SK-N-SH treated with all-trans-retinoic acid at 6 μM for 48 hours (cell line): ENCODE measurements around the gene SOD3.

Experiments used
- ATAC-seq: fragments of 200-7000 bp; cut with Tn5 transposase; 3 replicates; pipeline ENCODE4 v1.9.1; 2020; ENCODE audit warnings: mild to moderate bottlenecking, moderate library complexity
- ARNTL ChIP-seq: fragments of 450-650 bp; formaldehyde crosslinking; IDR thresholded peaks from 2 replicates; pipeline ENCODE4 v1.5.0; 2020; ENCODE audit warnings: low read depth, mild to moderate bottlenecking, moderate library complexity, borderline replicate concordance
- BACH2 ChIP-seq: fragments of 250-450 bp; sonication (Bioruptor Pico); IDR thresholded peaks from 2 replicates; pipeline ENCODE4 v1.9.0; 2021; ENCODE audit warnings: mild to moderate bottlenecking, borderline replicate concordance
- CSDC2 ChIP-seq: fragments of 250-450 bp; sonication (Bioruptor Pico); IDR thresholded peaks from 2 replicates; pipeline ENCODE4 v1.5.0; 2020; ENCODE audit warnings: mild to moderate bottlenecking, moderate library complexity
- ESRRG ChIP-seq: fragments of 250-450 bp; sonication (Bioruptor Pico); IDR thresholded peaks from 2 replicates; pipeline ENCODE4 v1.6.1; 2021; ENCODE audit warnings: mild to moderate bottlenecking
- GLIS3 ChIP-seq: fragments of 250-450 bp; sonication (Bioruptor Pico); IDR thresholded peaks from 2 replicates; pipeline ENCODE4 v1.5.0; 2020; ENCODE audit warnings: mild to moderate bottlenecking, moderate library complexity
- ISL1 ChIP-seq: fragments of 250-450 bp; sonication (Bioruptor Pico); IDR thresholded peaks from 2 replicates; pipeline ENCODE4 v2.1.2; 2022; ENCODE audit warnings: mild to moderate bottlenecking, moderate library complexity
- OSR1 ChIP-seq: fragments of 250-450 bp; sonication (Bioruptor Pico); IDR thresholded peaks from 2 replicates; pipeline ENCODE4 v1.8.0; 2022; ENCODE audit warnings: moderate library complexity, mild to moderate bottlenecking, inconsistent platforms
- PPARA ChIP-seq: fragments of 250-450 bp; sonication (Bioruptor Pico); IDR thresholded peaks from 2 replicates; pipeline ENCODE4 v1.5.0; 2020; ENCODE audit warnings: mild to moderate bottlenecking, borderline replicate concordance
- RARB ChIP-seq: fragments of 250-450 bp; sonication (Bioruptor Pico); IDR thresholded peaks from 2 replicates; pipeline ENCODE4 v1.8.0; 2021; ENCODE audit warnings: mild to moderate bottlenecking, moderate library complexity
- SNAI2 ChIP-seq: fragments of 250-450 bp; sonication (Bioruptor Pico); IDR thresholded peaks from 2 replicates; pipeline ENCODE4 v1.5.0; 2020; ENCODE audit warnings: mild to moderate bottlenecking, moderate library complexity
- TCF4 ChIP-seq: fragments of 250-450 bp; sonication (Bioruptor Pico); IDR thresholded peaks from 2 replicates; pipeline ENCODE4 v1.8.0; 2021; ENCODE audit warnings: mild to moderate bottlenecking, moderate library complexity, borderline replicate concordance
- TOX ChIP-seq: fragments of 250-450 bp; sonication (Bioruptor Pico); IDR thresholded peaks from 2 replicates; pipeline ENCODE4 v1.8.0; 2021; ENCODE audit warnings: mild to moderate bottlenecking, moderate library complexity, borderline replicate concordance
- ZC3H10 ChIP-seq: fragments of 250-450 bp; sonication (Bioruptor Pico); IDR thresholded peaks from 2 replicates; pipeline ENCODE4 v1.5.1; 2021; ENCODE audit warnings: mild to moderate bottlenecking, moderate library complexity
- ZFP3 ChIP-seq: fragments of 250-450 bp; sonication (Bioruptor Pico); IDR thresholded peaks from 2 replicates; pipeline ENCODE4 v1.5.0; 2020; ENCODE audit warnings: mild to moderate bottlenecking, moderate library complexity
- ZFP30 ChIP-seq: fragments of 450-650 bp; formaldehyde crosslinking; IDR thresholded peaks from 2 replicates; pipeline ENCODE4 v1.5.0; 2022; ENCODE audit warnings: mild to moderate bottlenecking, moderate library complexity
- ZNF565 ChIP-seq: fragments of 450-650 bp; formaldehyde crosslinking; conservative IDR thresholded peaks from 2 replicates; pipeline ENCODE4 v1.5.0; 2020; ENCODE audit warnings: low read depth, mild to moderate bottlenecking, moderate library complexity
- ZNF70 ChIP-seq: fragments of 450-650 bp; formaldehyde crosslinking; IDR thresholded peaks from 2 replicates; pipeline ENCODE4 v1.5.0; 2020; ENCODE audit warnings: mild to moderate bottlenecking, moderate library complexity
- ZNF8 ChIP-seq: fragments of 450-650 bp; formaldehyde crosslinking; IDR thresholded peaks from 2 replicates; pipeline ENCODE4 v1.5.0; 2020; ENCODE audit warnings: mild to moderate bottlenecking, moderate library complexity
- TF ChIP-seq, protein P1 (sequence below): fragments of 250-450 bp; sonication (Bioruptor Pico); IDR thresholded peaks from 2 replicates; pipeline ENCODE4 v1.8.0; 2020; ENCODE audit warnings: mild to moderate bottlenecking, moderate library complexity, borderline replicate concordance
- TF ChIP-seq, protein P2 (sequence below): fragments of 250-450 bp; sonication (Bioruptor Pico); IDR thresholded peaks from 2 replicates; pipeline ENCODE4 v1.5.0; 2020; ENCODE audit warnings: mild to moderate bottlenecking, moderate library complexity
- TF ChIP-seq, protein P3 (sequence below): fragments of 250-450 bp; sonication (Bioruptor Pico); IDR thresholded peaks from 2 replicates; pipeline ENCODE4 v1.5.1; 2020; ENCODE audit warnings: low read depth, mild to moderate bottlenecking, moderate library complexity
- TF ChIP-seq, protein P4 (sequence below): fragments of 250-450 bp; sonication (Bioruptor Pico); IDR thresholded peaks from 2 replicates; pipeline ENCODE4 v1.5.1; 2021; ENCODE audit warnings: mild to moderate bottlenecking, moderate library complexity
- TF ChIP-seq, protein P5 (sequence below): fragments of 250-450 bp; sonication (Bioruptor Pico); IDR thresholded peaks from 2 replicates; pipeline ENCODE4 v1.8.0; 2021; ENCODE audit warnings: low read depth, mild to moderate bottlenecking, moderate library complexity, borderline replicate concordance

SOD3 gene, protein sequence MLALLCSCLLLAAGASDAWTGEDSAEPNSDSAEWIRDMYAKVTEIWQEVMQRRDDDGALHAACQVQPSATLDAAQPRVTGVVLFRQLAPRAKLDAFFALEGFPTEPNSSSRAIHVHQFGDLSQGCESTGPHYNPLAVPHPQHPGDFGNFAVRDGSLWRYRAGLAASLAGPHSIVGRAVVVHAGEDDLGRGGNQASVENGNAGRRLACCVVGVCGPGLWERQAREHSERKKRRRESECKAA

DNA sequence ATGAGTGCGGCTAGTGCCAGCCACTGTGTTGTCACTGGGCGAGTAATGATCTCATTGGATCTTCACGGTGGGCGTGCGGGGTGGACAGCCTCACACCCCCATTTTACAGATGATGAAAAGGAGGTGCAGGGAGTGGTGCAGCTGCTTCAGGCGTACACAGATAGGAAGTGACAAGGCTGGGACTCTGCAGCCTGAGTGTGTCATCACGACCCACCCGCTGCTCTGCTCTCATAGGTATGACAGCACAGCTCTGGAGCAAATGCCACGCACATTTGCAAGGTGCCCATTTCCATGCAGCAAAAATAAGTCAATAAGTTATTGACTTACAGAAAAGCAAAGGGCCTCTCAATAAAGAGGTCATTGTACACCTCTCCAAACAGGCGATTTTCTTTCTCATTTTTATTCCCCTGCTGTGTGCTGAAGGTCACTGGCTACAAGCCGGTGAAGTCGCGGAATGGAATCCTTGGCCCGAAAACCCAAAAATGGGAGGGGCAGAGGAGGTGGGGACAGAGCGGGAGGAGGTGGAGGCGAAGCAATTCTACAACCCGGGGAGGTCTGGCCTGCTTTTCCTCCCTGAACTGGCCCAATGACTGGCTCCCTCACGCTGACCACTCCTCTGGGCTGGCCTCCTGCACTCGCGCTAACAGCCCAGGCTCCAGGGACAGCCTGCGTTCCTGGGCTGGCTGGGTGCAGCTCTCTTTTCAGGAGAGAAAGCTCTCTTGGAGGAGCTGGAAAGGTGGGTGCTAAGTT lies at the start of gene SOD3:
Gene SOD3 (plus strand): TSS at position 658 of the 750 bp plus-strand sequence. CDS start 3,949 bp downstream, outside the sequence.
- no peak for TF ChIP-seq RARB
- no peak for TF ChIP-seq TOX
- no peak for TF ChIP-seq GLIS3
- no peak for TF ChIP-seq ZNF8 (CRISPR knock-in tag)
- no peak for TF ChIP-seq ZFP3 (CRISPR knock-in tag)
- no peak for TF ChIP-seq ZNF565 (CRISPR knock-in tag)
- no peak for TF ChIP-seq OSR1
- no peak for TF ChIP-seq BACH2 (CRISPR knock-in tag)
- TF ChIP-seq, protein P1, sequence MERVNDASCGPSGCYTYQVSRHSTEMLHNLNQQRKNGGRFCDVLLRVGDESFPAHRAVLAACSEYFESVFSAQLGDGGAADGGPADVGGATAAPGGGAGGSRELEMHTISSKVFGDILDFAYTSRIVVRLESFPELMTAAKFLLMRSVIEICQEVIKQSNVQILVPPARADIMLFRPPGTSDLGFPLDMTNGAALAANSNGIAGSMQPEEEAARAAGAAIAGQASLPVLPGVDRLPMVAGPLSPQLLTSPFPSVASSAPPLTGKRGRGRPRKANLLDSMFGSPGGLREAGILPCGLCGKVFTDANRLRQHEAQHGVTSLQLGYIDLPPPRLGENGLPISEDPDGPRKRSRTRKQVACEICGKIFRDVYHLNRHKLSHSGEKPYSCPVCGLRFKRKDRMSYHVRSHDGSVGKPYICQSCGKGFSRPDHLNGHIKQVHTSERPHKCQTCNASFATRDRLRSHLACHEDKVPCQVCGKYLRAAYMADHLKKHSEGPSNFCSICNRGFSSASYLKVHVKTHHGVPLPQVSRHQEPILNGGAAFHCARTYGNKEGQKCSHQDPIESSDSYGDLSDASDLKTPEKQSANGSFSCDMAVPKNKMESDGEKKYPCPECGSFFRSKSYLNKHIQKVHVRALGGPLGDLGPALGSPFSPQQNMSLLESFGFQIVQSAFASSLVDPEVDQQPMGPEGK (CRISPR knock-in tag), result no peak
- no peak for TF ChIP-seq ZC3H10 (CRISPR knock-in tag)
- no peak for TF ChIP-seq CSDC2 (CRISPR knock-in tag)
- TF ChIP-seq, protein P2, sequence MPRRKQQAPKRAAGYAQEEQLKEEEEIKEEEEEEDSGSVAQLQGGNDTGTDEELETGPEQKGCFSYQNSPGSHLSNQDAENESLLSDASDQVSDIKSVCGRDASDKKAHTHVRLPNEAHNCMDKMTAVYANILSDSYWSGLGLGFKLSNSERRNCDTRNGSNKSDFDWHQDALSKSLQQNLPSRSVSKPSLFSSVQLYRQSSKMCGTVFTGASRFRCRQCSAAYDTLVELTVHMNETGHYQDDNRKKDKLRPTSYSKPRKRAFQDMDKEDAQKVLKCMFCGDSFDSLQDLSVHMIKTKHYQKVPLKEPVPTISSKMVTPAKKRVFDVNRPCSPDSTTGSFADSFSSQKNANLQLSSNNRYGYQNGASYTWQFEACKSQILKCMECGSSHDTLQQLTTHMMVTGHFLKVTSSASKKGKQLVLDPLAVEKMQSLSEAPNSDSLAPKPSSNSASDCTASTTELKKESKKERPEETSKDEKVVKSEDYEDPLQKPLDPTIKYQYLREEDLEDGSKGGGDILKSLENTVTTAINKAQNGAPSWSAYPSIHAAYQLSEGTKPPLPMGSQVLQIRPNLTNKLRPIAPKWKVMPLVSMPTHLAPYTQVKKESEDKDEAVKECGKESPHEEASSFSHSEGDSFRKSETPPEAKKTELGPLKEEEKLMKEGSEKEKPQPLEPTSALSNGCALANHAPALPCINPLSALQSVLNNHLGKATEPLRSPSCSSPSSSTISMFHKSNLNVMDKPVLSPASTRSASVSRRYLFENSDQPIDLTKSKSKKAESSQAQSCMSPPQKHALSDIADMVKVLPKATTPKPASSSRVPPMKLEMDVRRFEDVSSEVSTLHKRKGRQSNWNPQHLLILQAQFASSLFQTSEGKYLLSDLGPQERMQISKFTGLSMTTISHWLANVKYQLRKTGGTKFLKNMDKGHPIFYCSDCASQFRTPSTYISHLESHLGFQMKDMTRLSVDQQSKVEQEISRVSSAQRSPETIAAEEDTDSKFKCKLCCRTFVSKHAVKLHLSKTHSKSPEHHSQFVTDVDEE (CRISPR knock-in tag), result no peak
- TF ChIP-seq ISL1 (CRISPR knock-in tag), result no peak
- TF ChIP-seq PPARA, result no peak
- no peak for TF ChIP-seq TCF4
- TF ChIP-seq ZNF70 (CRISPR knock-in tag), result no peak
- TF ChIP-seq, protein P3, sequence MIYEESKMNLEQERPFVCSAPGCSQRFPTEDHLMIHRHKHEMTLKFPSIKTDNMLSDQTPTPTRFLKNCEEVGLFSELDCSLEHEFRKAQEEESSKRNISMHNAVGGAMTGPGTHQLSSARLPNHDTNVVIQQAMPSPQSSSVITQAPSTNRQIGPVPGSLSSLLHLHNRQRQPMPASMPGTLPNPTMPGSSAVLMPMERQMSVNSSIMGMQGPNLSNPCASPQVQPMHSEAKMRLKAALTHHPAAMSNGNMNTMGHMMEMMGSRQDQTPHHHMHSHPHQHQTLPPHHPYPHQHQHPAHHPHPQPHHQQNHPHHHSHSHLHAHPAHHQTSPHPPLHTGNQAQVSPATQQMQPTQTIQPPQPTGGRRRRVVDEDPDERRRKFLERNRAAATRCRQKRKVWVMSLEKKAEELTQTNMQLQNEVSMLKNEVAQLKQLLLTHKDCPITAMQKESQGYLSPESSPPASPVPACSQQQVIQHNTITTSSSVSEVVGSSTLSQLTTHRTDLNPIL (CRISPR knock-in tag), result no peak
- no peak for TF ChIP-seq ESRRG (CRISPR knock-in tag)
- TF ChIP-seq, protein P4, sequence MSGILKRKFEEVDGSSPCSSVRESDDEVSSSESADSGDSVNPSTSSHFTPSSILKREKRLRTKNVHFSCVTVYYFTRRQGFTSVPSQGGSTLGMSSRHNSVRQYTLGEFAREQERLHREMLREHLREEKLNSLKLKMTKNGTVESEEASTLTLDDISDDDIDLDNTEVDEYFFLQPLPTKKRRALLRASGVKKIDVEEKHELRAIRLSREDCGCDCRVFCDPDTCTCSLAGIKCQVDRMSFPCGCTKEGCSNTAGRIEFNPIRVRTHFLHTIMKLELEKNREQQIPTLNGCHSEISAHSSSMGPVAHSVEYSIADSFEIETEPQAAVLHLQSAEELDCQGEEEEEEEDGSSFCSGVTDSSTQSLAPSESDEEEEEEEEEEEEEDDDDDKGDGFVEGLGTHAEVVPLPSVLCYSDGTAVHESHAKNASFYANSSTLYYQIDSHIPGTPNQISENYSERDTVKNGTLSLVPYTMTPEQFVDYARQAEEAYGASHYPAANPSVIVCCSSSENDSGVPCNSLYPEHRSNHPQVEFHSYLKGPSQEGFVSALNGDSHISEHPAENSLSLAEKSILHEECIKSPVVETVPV (CRISPR knock-in tag), result no peak
- no peak for TF ChIP-seq ZFP30 (CRISPR knock-in tag)
- ATAC-seq, result peak; percentile 99

DNA sequence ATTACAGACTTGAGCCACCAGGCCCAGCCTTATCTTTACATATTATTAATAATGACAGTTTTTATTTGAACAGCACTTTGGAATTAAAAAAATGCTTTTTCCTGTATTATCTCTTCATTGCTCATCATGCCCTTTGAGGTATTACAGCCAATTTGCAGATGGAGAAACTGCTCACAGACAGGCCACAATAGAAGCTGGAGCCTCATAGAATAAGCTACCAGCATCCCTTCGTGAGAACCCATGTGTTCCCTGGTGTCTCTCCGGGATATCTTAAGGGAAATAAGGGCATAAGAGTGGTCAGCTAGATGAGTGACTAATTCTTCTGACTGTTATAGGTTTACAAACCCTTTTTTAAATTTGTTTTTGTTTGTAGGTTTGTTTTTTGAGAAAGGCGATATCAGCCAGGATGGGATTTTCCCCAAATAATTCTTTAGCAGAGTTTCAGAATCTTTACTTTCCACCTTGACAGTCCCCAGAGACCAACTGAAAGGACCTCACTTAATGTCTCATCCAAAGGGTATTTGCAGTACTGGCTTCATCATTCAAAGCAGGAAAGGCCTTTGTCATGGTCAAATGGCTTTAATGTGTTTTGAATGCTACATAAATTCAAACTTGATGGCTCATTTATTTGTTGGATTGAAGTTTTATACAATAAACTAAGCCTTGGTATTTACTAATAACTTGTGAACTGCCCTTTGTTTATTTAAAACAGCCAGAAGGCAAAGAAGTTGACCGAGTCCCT lies 48.0 kb upstream of the SOD3 start:
- ATAC-seq, result peak; percentile 66
- TF ChIP-seq GLIS3 (no peak), CSDC2 (CRISPR knock-in tag) (no peak), TOX (no peak), ZNF565 (CRISPR knock-in tag) (no peak), ISL1 (CRISPR knock-in tag) (no peak), SNAI2 (CRISPR knock-in tag) (no peak), ARNTL (CRISPR knock-in tag) (no peak), ZNF70 (CRISPR knock-in tag) (no peak), ZFP3 (CRISPR knock-in tag) (no peak), BACH2 (CRISPR knock-in tag) (no peak), RARB (no peak), OSR1 (no peak), ZFP30 (CRISPR knock-in tag) (no peak)
- TF ChIP-seq, protein P5, sequence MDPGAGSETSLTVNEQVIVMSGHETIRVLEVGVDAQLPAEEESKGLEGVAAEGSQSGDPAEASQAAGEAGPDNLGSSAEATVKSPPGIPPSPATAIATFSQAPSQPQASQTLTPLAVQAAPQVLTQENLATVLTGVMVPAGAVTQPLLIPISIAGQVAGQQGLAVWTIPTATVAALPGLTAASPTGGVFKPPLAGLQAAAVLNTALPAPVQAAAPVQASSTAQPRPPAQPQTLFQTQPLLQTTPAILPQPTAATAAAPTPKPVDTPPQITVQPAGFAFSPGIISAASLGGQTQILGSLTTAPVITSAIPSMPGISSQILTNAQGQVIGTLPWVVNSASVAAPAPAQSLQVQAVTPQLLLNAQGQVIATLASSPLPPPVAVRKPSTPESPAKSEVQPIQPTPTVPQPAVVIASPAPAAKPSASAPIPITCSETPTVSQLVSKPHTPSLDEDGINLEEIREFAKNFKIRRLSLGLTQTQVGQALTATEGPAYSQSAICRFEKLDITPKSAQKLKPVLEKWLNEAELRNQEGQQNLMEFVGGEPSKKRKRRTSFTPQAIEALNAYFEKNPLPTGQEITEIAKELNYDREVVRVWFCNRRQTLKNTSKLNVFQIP (CRISPR knock-in tag), result no peak
- TF ChIP-seq, protein P2 (CRISPR knock-in tag), result no peak
- TF ChIP-seq, protein P1 (CRISPR knock-in tag), result no peak
